Measurements from ENCODE around the gene ENO1.
A peak's percentile ranks its signal among the peaks of the same experiment; 100 is the strongest.

The ENO1 gene

GRCh38 chr1:8858888-8859706 is 19.4 kb downstream of the ENO1 start:
- ATAC-seq (ENCODE audit: insufficient read depth, low read depth) (peak; percentile 55), DNase-seq (peak; percentile 56)
- peaks cover 56% of the 10 kb centered on the region for H4K20me1 ChIP-seq (ENCODE audit: insufficient read depth, low read length)
- TF ChIP-seq EZH2 (IDR thresholded peaks at IDR 0.05; ENCODE audit: borderline replicate concordance, low read depth, low read length, severe bottlenecking) (no peak), CTCF (IDR thresholded peaks at IDR 0.05; ENCODE audit: borderline replicate concordance, extremely low read depth, low read length, poor library complexity, severe bottlenecking) (peak; percentile 74)
- H3K79me2 ChIP-seq (ENCODE audit: insufficient read depth, low read length), result peaks cover 20% of the 10 kb centered on the region; the same call in 1 of the 2 replicates
- no peak overlapping the region for H3K4me2 ChIP-seq (ENCODE audit: insufficient read depth, low read length)
- peaks cover 61% of the 10 kb centered on the region for H3K36me3 ChIP-seq (ENCODE audit: insufficient read depth, low read length)
- H3K27ac ChIP-seq (ENCODE audit: low read length), result peak overlapping the region; percentile 32; the same call in 1 of the 2 replicates
- H3K4me3 ChIP-seq (ENCODE audit: low read depth in 1 of 2, low read length in 2 of 2), result no peak overlapping the region
- H2AFZ ChIP-seq (ENCODE audit: low read depth, low read length), result no peak overlapping the region
- H3K27me3 ChIP-seq (ENCODE audit: insufficient read depth, low read length, poor library complexity), result no peaks in the 10 kb centered on the region
- no peaks in the 10 kb centered on the region for H3K9me3 ChIP-seq (ENCODE audit: insufficient read depth, low read length, severe bottlenecking)
- H3K9ac ChIP-seq (ENCODE audit: low read depth, low read length), result no peak overlapping the region
- H3K4me1 ChIP-seq (ENCODE audit: insufficient read depth, low read length), result no peaks in the 10 kb centered on the region

DNA sequence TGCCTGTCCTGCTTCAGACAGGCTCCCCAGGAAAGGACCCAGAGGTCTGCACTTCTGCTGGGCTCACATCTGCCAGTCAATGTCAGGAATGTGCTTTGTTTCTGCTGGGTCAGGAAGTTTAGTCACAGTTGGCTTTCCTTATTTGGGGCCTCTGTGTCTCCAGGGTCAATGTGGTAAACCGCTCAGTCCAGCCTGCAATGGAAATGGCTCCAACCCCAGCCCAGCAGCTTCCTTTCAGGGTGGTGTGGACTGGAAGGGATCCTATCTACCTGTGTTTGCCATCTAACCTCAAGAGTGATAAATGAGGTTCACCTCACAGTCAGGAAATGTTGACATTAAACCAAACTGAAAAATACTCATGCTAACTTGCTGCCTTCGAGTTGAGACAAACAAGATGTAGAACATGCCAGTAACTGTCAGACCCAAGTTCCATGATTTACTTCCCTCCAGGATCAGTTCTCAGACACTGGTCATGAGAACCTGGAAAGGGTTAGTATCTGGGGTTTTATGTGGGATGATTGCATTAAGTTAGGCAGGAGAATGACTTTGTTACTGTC is 20.3 kb downstream of the ENO1 start:
- DNase-seq (no peak), ATAC-seq (ENCODE audit: insufficient read depth, low read depth) (no peak)
- peak overlapping the region; percentile 44; the same call in 1 of the 2 replicates for H3K27ac ChIP-seq (ENCODE audit: low read length)
- no peaks in the 10 kb centered on the region for H3K27me3 ChIP-seq (ENCODE audit: insufficient read depth, low read length, poor library complexity)
- H3K4me1 ChIP-seq (ENCODE audit: insufficient read depth, low read length), result no peaks in the 10 kb centered on the region
- no peak for TF ChIP-seq CTCF (IDR thresholded peaks at IDR 0.05; ENCODE audit: borderline replicate concordance, extremely low read depth, low read length, poor library complexity, severe bottlenecking)
- no peak for TF ChIP-seq EZH2 (IDR thresholded peaks at IDR 0.05; ENCODE audit: borderline replicate concordance, low read depth, low read length, severe bottlenecking)
- H2AFZ ChIP-seq (ENCODE audit: low read depth, low read length), result no peak overlapping the region
- H3K36me3 ChIP-seq (ENCODE audit: insufficient read depth, low read length), result peaks cover 52% of the 10 kb centered on the region
- H3K4me2 ChIP-seq (ENCODE audit: insufficient read depth, low read length), result no peak overlapping the region
- peaks cover 13% of the 10 kb centered on the region; the same call in 1 of the 2 replicates for H3K79me2 ChIP-seq (ENCODE audit: insufficient read depth, low read length)
- no peak overlapping the region for H3K9ac ChIP-seq (ENCODE audit: low read depth, low read length)
- no peaks in the 10 kb centered on the region for H3K9me3 ChIP-seq (ENCODE audit: insufficient read depth, low read length, severe bottlenecking)
- H3K4me3 ChIP-seq (ENCODE audit: low read depth in 1 of 2, low read length in 2 of 2), result no peak overlapping the region
- H4K20me1 ChIP-seq (ENCODE audit: insufficient read depth, low read length), result peaks cover 47% of the 10 kb centered on the region

- Histone ChIP-seq H3K9ac (ENCODE audit: low read depth, low read length) (no peak overlapping the region), H3K36me3 (ENCODE audit: insufficient read depth, low read length) (peaks cover 39% of the 10 kb centered on the region), H3K4me2 (ENCODE audit: insufficient read depth, low read length) (no peak overlapping the region), H2AFZ (ENCODE audit: low read depth, low read length) (no peak overlapping the region), H3K4me3 (ENCODE audit: low read depth in 1 of 2, low read length in 2 of 2) (no peak overlapping the region), H3K27ac (ENCODE audit: low read length) (no peak overlapping the region), H3K9me3 (ENCODE audit: insufficient read depth, low read length, severe bottlenecking) (no peaks in the 10 kb centered on the region), H3K79me2 (ENCODE audit: insufficient read depth, low read length) (peaks cover 2% of the 10 kb centered on the region; the same call in 1 of the 2 replicates), H3K4me1 (ENCODE audit: insufficient read depth, low read length) (no peaks in the 10 kb centered on the region), H4K20me1 (ENCODE audit: insufficient read depth, low read length) (peaks cover 35% of the 10 kb centered on the region), H3K27me3 (ENCODE audit: insufficient read depth, low read length, poor library complexity) (no peaks in the 10 kb centered on the region)
- ATAC-seq (ENCODE audit: insufficient read depth, low read depth) (peak; percentile 15; the same call in 2 of the 3 replicates), DNase-seq (no peak)
- no peak for TF ChIP-seq CTCF (IDR thresholded peaks at IDR 0.05; ENCODE audit: borderline replicate concordance, extremely low read depth, low read length, poor library complexity, severe bottlenecking)
- TF ChIP-seq EZH2 (IDR thresholded peaks at IDR 0.05; ENCODE audit: borderline replicate concordance, low read depth, low read length, severe bottlenecking), result no peak
These were observed 21.6 kb downstream of the ENO1 start for GRCh38 chr1:8856689-8857412.

Measured in DND-41 (cell line).